Urinary bladder (tissue), 4 donors: ENCODE results near the gene S100A13. TPM values are rescaled to one million over a fixed set of nuclear protein-coding genes. Genes with fewer than 3 reads are reported as not detected.
"Not testable (repeated sequence)": the region's sequence is repeated elsewhere in the genome, so short reads cannot be mapped to it uniquely, and the experiment has no call there.

ENCODE experiments used
- DNase-seq: peaks from one replicate; pipeline ENCODE4 v3.0.0-alpha.2; 2015; ENCODE audit errors: extremely low spot score
- H3K27ac ChIP-seq: one replicate; pipeline ENCODE4 v1.5.1; 2013; ENCODE audit warnings: low read depth, mild to moderate bottlenecking, moderate library complexity
- H3K36me3 ChIP-seq: one replicate; pipeline ENCODE4 v1.6.1; 2013; ENCODE audit warnings: mild to moderate bottlenecking, moderate library complexity; ENCODE audit not compliant: insufficient read depth
- H3K4me1 ChIP-seq: one replicate; pipeline ENCODE4 v1.6.1; 2013; ENCODE audit warnings: mild to moderate bottlenecking, moderate library complexity; ENCODE audit not compliant: insufficient read depth
- H3K4me3 ChIP-seq: one replicate; pipeline ENCODE4 v1.5.1; 2013; ENCODE audit warnings: low read depth, low read length
- WGBS: extraction: QIAGEN DNeasy Blood & Tissue Kit; methylation state at CpG from one replicate; pipeline ENCODE4 v1.1.7; 2013; 5-methylcytosine and 5-hydroxymethylcytosine counted together
- polyA plus RNA-seq: library from polyadenylated mRNA; stranded (reverse); fragments of 200-250 nt; gene quantifications from one replicate; pipeline ENCODE4 v1.2.3, GENCODE V29; 2013
- total RNA-seq: library from RNA; depleted of rRNA; stranded (reverse); fragments of >200 nt; gene quantifications from one replicate; pipeline ENCODE4 v1.2.3, GENCODE V29; 2014
- donor health status: healthy with polysubstance abuse.
- donor health status: healthy.

The S100A13 gene
- 35.6 TPM for total RNA-seq
- 193 TPM for polyA plus RNA-seq

- H3K4me1 ChIP-seq: peaks cover 2% of the 10 kb centered on the region
- WGBS: 8% methylated on average over 28 of the region's 28 CpGs
- no peaks in the 10 kb centered on the region for H3K36me3 ChIP-seq
- H3K4me3 ChIP-seq: peak within 1 kb of the TSS; percentile 47
- peak within 1 kb of the TSS; percentile 90 for H3K27ac ChIP-seq
- no peak for DNase-seq
Observed at GRCh38 chr1:153626904-153627714, at the start of gene S100A13. Gene S100A13 (minus strand): TSS chr1:153627505. CDS start chr1:153626472, 1,033 bp downstream.

GRCh38 chr1:153673511-153673910, 46.2 kb upstream of the S100A13 start:
- WGBS: 95% methylated on average over 2 of the region's 2 CpGs
- DNase-seq: no peak
- no peak overlapping the region for H3K4me3 ChIP-seq
- H3K4me1 ChIP-seq: no peaks in the 10 kb centered on the region
- H3K27ac ChIP-seq: no peak overlapping the region
- no peaks in the 10 kb centered on the region for H3K36me3 ChIP-seq

- H3K36me3 ChIP-seq, DNase-seq, H3K4me1 ChIP-seq: not testable (repeated sequence)
- Histone ChIP-seq H3K4me3 (peak overlapping the region; percentile 34), H3K27ac (peak overlapping the region; percentile 82)
- 7% methylated on average over 28 of the region's 28 CpGs for WGBS
Observed at GRCh38 chr1:153671628-153672353, 44.5 kb upstream of the S100A13 start.

- H3K36me3 ChIP-seq: peaks cover 7% of the 10 kb centered on the region
- DNase-seq: peak; percentile 99
- no peaks in the 10 kb centered on the region for H3K4me1 ChIP-seq
- peak within 1 kb of the TSS; percentile 82 for H3K27ac ChIP-seq
- WGBS: under 1% methylated on average over 35 of the region's 35 CpGs
- peak within 1 kb of the TSS; percentile 74 for H3K4me3 ChIP-seq
Observed at GRCh38 chr1:153670859-153671627, 43.7 kb upstream of the S100A13 start, which contains the start of gene ILF2. Gene ILF2 (minus strand): TSS chr1:153670993. CDS start chr1:153670922, 71 bp downstream.

GRCh38 chr1:153670257-153670858, 43.1 kb upstream of the S100A13 start:
- H3K27ac ChIP-seq: peak overlapping the region; percentile 68
- H3K36me3 ChIP-seq: peaks cover 8% of the 10 kb centered on the region
- no peak for DNase-seq
- 1% methylated on average over 22 of the region's 22 CpGs for WGBS
- no peaks in the 10 kb centered on the region for H3K4me1 ChIP-seq
- peak overlapping the region; percentile 74 for H3K4me3 ChIP-seq

GRCh38 chr1:153669606-153670005, 42.3 kb upstream of the S100A13 start:
- H3K4me1 ChIP-seq: no peaks in the 10 kb centered on the region
- no peak for DNase-seq
- H3K36me3 ChIP-seq: peaks cover 13% of the 10 kb centered on the region
- H3K27ac ChIP-seq: no peak overlapping the region
- no peak overlapping the region for H3K4me3 ChIP-seq
- 83% methylated on average over 6 of the region's 6 CpGs for WGBS

- DNase-seq: not testable (repeated sequence)
- peaks cover 17% of the 10 kb centered on the region for H3K36me3 ChIP-seq
Observed at GRCh38 chr1:153668672-153669071, 41.4 kb upstream of the S100A13 start.

GRCh38 chr1:153667439-153667838, 40.1 kb upstream of the S100A13 start:
- Histone ChIP-seq H3K27ac (no peak overlapping the region), H3K4me3 (no peak overlapping the region), H3K36me3 (peaks cover 17% of the 10 kb centered on the region), H3K4me1 (no peaks in the 10 kb centered on the region)
- DNase-seq: no peak
- WGBS: 88% methylated on average over 4 of the region's 4 CpGs

More at GRCh38 chr1:153668672-153669071, 41.4 kb upstream of the S100A13 start:
- not testable (repeated sequence) for H3K27ac ChIP-seq, H3K4me3 ChIP-seq, H3K4me1 ChIP-seq
- WGBS: 96% methylated on average over 8 of the region's 8 CpGs

- Histone ChIP-seq H3K27ac (no peak overlapping the region), H3K36me3 (peaks cover 18% of the 10 kb centered on the region), H3K4me3 (no peak overlapping the region), H3K4me1 (no peaks in the 10 kb centered on the region)
- WGBS: 81% methylated on average over 5 of the region's 5 CpGs
- DNase-seq: no peak
Observed at GRCh38 chr1:153663211-153663610, 35.9 kb upstream of the S100A13 start.

- peaks cover 18% of the 10 kb centered on the region for H3K36me3 ChIP-seq
- no peaks in the 10 kb centered on the region for H3K4me1 ChIP-seq
- no peak overlapping the region for H3K27ac ChIP-seq
- no peak for DNase-seq
- no peak overlapping the region for H3K4me3 ChIP-seq
- 58% methylated on average over 2 of the region's 2 CpGs for WGBS
Observed at GRCh38 chr1:153662269-153662668, 35.0 kb upstream of the S100A13 start.

- no peak for DNase-seq
- H3K27ac ChIP-seq: no peak overlapping the region
- peaks cover 13% of the 10 kb centered on the region for H3K36me3 ChIP-seq
- H3K4me3 ChIP-seq: no peak overlapping the region
- no peaks in the 10 kb centered on the region for H3K4me1 ChIP-seq
- 56% methylated on average over 9 of the region's 9 CpGs for WGBS
Observed at GRCh38 chr1:153661111-153661708, 33.9 kb upstream of the S100A13 start.

- Histone ChIP-seq H3K4me1 (no peaks in the 10 kb centered on the region), H3K27ac (no peak overlapping the region), H3K36me3 (peaks cover 8% of the 10 kb centered on the region), H3K4me3 (peak overlapping the region; percentile 73)
- DNase-seq: no peak
- 80% methylated on average over 9 of the region's 9 CpGs for WGBS
Observed at GRCh38 chr1:153659656-153660055, 32.4 kb upstream of the S100A13 start.

GRCh38 chr1:153659175-153659534, 31.9 kb upstream of the S100A13 start:
- DNase-seq: no peak
- Histone ChIP-seq H3K4me1 (no peaks in the 10 kb centered on the region), H3K27ac (no peak overlapping the region), H3K4me3 (peak overlapping the region; percentile 73), H3K36me3 (peaks cover 3% of the 10 kb centered on the region)
- 35% methylated on average over 8 of the region's 8 CpGs for WGBS
